H1 (cell line): ENCODE results near the gene TRIM41.

Experiments used
- ATF2 ChIP-seq: IDR thresholded peaks from 2 replicates; pipeline ENCODE4 v1.6.1; 2012; ENCODE audit warnings: low read length, inconsistent platforms
- CHD2 ChIP-seq: IDR thresholded peaks from 2 replicates; pipeline ENCODE4 v1.6.1; 2012; ENCODE audit warnings: low read length, improper control_type of control experiment
- CTCF ChIP-seq, 3 experiments: IDR thresholded peaks; 1 replicate in 2 of 3; 2 replicates in 1 of 3; pipeline versions ENCODE4 v1.5.1 to v1.6.1; 2011; ENCODE audit warnings: low read length in 3 of 3, mild to moderate bottlenecking in 3 of 3, inconsistent platforms in 2 of 3, low read depth in 1 of 3, moderate library complexity in 1 of 3; ENCODE audit not compliant: insufficient read depth in 1 of 3; ENCODE audit errors: control extremely low read depth in 1 of 3
- HDAC2 ChIP-seq, 2 experiments: fragments of 300-600 bp in 1 of 2; sonication (generic) in 1 of 2; IDR thresholded peaks; 2 replicates each; pipeline ENCODE4 v1.6.1; 2011 to 2012; ENCODE audit warnings: low read depth in 2 of 2, low read length in 2 of 2, mild to moderate bottlenecking in 2 of 2, moderate library complexity in 2 of 2, borderline replicate concordance in 1 of 2, inconsistent platforms in 1 of 2
- HDAC6 ChIP-seq: IDR thresholded peaks from one replicate; pipeline ENCODE4 v1.7.1; 2012; ENCODE audit warnings: low read depth, mild to moderate bottlenecking, inconsistent platforms, low read length, moderate library complexity
- POLR2A ChIP-seq, 2 experiments: IDR thresholded peaks; 1 replicate in 1 of 2; 2 replicates in 1 of 2; pipeline ENCODE4 v1.6.1; 2011; ENCODE audit warnings: low read depth in 2 of 2, low read length in 2 of 2, mild to moderate bottlenecking in 2 of 2; ENCODE audit errors: control extremely low read depth in 1 of 2
- POLR2AphosphoS5 ChIP-seq: IDR thresholded peaks from 2 replicates; pipeline ENCODE4 v1.6.1; 2011; ENCODE audit warnings: low read depth, low read length
- RFX5 ChIP-seq: IDR thresholded peaks from 2 replicates; pipeline ENCODE4 v1.6.1; 2011; ENCODE audit warnings: low read depth, low read length, improper control_type of control experiment, borderline replicate concordance
- SIN3A ChIP-seq, 2 experiments: IDR thresholded peaks in 1 of 2; conservative IDR thresholded peaks in 1 of 2; 2 replicates each; pipeline ENCODE4 v1.6.1; 2011 to 2012; ENCODE audit warnings: low read length in 2 of 2, improper control_type of control experiment in 1 of 2, low read depth in 1 of 2, mild to moderate bottlenecking in 1 of 2
- SP1 ChIP-seq: IDR thresholded peaks from 2 replicates; pipeline ENCODE4 v1.6.1; 2011; ENCODE audit warnings: low read depth, low read length
- SRF ChIP-seq: IDR thresholded peaks from 2 replicates; pipeline ENCODE4 v1.6.1; 2011; ENCODE audit warnings: mild to moderate bottlenecking, low read depth, low read length, moderate library complexity
- TAF1 ChIP-seq: IDR thresholded peaks from 2 replicates; pipeline ENCODE4 v1.6.1; 2011; ENCODE audit warnings: mild to moderate bottlenecking, low read depth, low read length
- USF2 ChIP-seq: IDR thresholded peaks from 2 replicates; pipeline ENCODE4 v1.6.1; 2011; ENCODE audit warnings: low read length, improper control_type of control experiment

GRCh38 chr5:181207960-181208253, 15.2 kb upstream of the TRIM41 start:
- TF ChIP-seq POLR2A (IDR thresholded peaks at IDR 0.05; ENCODE audit: control extremely low read depth in 1 of 2, low read depth in 2 of 2, low read length in 2 of 2) (no peak), USF2 (no peak), CTCF (IDR thresholded peaks at IDR 0.05; ENCODE audit: control extremely low read depth in 1 of 3, insufficient read depth in 1 of 3, low read depth in 1 of 3, low read length in 3 of 3) (no peak), SP1 (no peak), TAF1 (no peak), RFX5 (no peak), CHD2 (no peak), ATF2 (no peak), HDAC2 (IDR thresholded peaks at IDR 0.05; ENCODE audit: borderline replicate concordance in 1 of 2, low read depth in 2 of 2, low read length in 2 of 2) (no peak), SIN3A (conservative IDR thresholded peaks at IDR 0.05 in 1 of 2, IDR thresholded peaks at IDR 0.05 in 1 of 2; ENCODE audit: low read depth in 1 of 2, low read length in 2 of 2) (no peak), POLR2AphosphoS5 (no peak), SRF (no peak), HDAC6 (no peak)
